WTC11 (cell line): ENCODE measurements around the gene TST. TPM values are rescaled to one million over a fixed set of nuclear protein-coding genes. Genes with fewer than 3 reads are reported as not detected.

ENCODE experiments used
- ATAC-seq: fragments of 200-7000 bp; cut with Tn5 transposase; 2 replicates; pipeline ENCODE4 v1.10.0; 2021; ENCODE audit warnings: mild to moderate bottlenecking, moderate library complexity
- CTCF ChIA-PET: fragments of 300-600 bp; sonication (Branson Sonifier 250); formaldehyde crosslinking; loops from one replicate; lab custom pipeline; 2021; ENCODE audit warnings: antibody characterized with exemption; lab: Charles Lee
- POLR2A ChIA-PET: fragments of 350-600 bp; sonication (Branson Sonifier 250); formaldehyde crosslinking; loops from one replicate; lab custom pipeline; 2021; ENCODE audit warnings: antibody characterized with exemption; lab: Charles Lee
- DNase-seq: peaks from one replicate; pipeline ENCODE4 v3.0.0; 2021; ENCODE audit warnings: low spot score
- H3K27ac Mint-ChIP-seq: 2 replicates; pipeline ENCODE4 v1.8.0; 2021; ENCODE audit warnings: mixed read lengths
- H3K27me3 Mint-ChIP-seq: 2 replicates; pipeline ENCODE4 v1.8.0; 2021; ENCODE audit warnings: low read depth, mild to moderate bottlenecking, moderate library complexity, mixed read lengths
- H3K36me3 Mint-ChIP-seq: 2 replicates; pipeline ENCODE4 v1.8.0; 2021; ENCODE audit warnings: mixed read lengths
- H3K4me1 Mint-ChIP-seq: 2 replicates; pipeline ENCODE4 v1.8.0; 2022; ENCODE audit warnings: mixed read lengths
- H3K4me3 Mint-ChIP-seq: 2 replicates; pipeline ENCODE4 v1.8.0; 2021; ENCODE audit warnings: mild to moderate bottlenecking, moderate library complexity, mixed read lengths
- H3K9me3 Mint-ChIP-seq: 2 replicates; pipeline ENCODE4 v1.8.0; 2021; ENCODE audit warnings: mixed read lengths
- ATF6 ChIP-seq: sonication (generic); formaldehyde crosslinking; IDR thresholded peaks from 2 replicates; pipeline ENCODE4 v1.8.1; 2023; ENCODE audit warnings: mild to moderate bottlenecking, missing genetic modification reagents
- CBFB ChIP-seq: sonication (generic); formaldehyde crosslinking; IDR thresholded peaks from 2 replicates; pipeline ENCODE4 v1.8.1; 2022; ENCODE audit warnings: mild to moderate bottlenecking, low read depth, missing genetic modification reagents
- CREB1 ChIP-seq: sonication (generic); formaldehyde crosslinking; IDR thresholded peaks from 2 replicates; pipeline ENCODE4 v1.8.0; 2023; ENCODE audit warnings: mild to moderate bottlenecking, missing genetic modification reagents
- E2F1 ChIP-seq: sonication (generic); formaldehyde crosslinking; IDR thresholded peaks from 2 replicates; pipeline ENCODE4 v1.8.0; 2022; ENCODE audit warnings: mild to moderate bottlenecking, missing genetic modification reagents
- EMX1 ChIP-seq: fragments of 250-450 bp; sonication (Bioruptor Pico); IDR thresholded peaks from 2 replicates; pipeline ENCODE4 v1.8.0; 2021; ENCODE audit warnings: mild to moderate bottlenecking
- ETV6 ChIP-seq: sonication (generic); formaldehyde crosslinking; IDR thresholded peaks from 2 replicates; pipeline ENCODE4 v1.8.1; 2022; ENCODE audit warnings: mild to moderate bottlenecking, missing genetic modification reagents
- FOXP1 ChIP-seq: sonication (generic); formaldehyde crosslinking; IDR thresholded peaks from 2 replicates; pipeline ENCODE4 v1.8.0; 2022; ENCODE audit warnings: missing genetic modification reagents, mild to moderate bottlenecking, moderate library complexity, borderline replicate concordance
- GRHL2 ChIP-seq: fragments of 250-450 bp; sonication (Bioruptor Pico); IDR thresholded peaks from 2 replicates; pipeline ENCODE4 v1.8.0; 2022; ENCODE audit warnings: mild to moderate bottlenecking, moderate library complexity; ENCODE audit not compliant: insufficient replicate concordance, severe bottlenecking
- HMGA2 ChIP-seq: fragments of 250-450 bp; sonication (Bioruptor Pico); IDR thresholded peaks from 2 replicates; pipeline ENCODE4 v1.4.0; 2021; ENCODE audit warnings: mild to moderate bottlenecking, moderate library complexity
- JAZF1 ChIP-seq: fragments of 250-450 bp; sonication (Bioruptor Pico); IDR thresholded peaks from 2 replicates; pipeline ENCODE4 v1.9.0; 2021; ENCODE audit warnings: moderate library complexity, mild to moderate bottlenecking, inconsistent platforms
- MAX ChIP-seq: sonication (generic); formaldehyde crosslinking; IDR thresholded peaks from 2 replicates; pipeline ENCODE4 v1.8.0; 2022; ENCODE audit warnings: mild to moderate bottlenecking, missing genetic modification reagents
- NFE2L1 ChIP-seq: sonication (generic); formaldehyde crosslinking; IDR thresholded peaks from 2 replicates; pipeline ENCODE4 v1.8.1; 2023; ENCODE audit warnings: missing genetic modification reagents
- NR2C2 ChIP-seq: sonication (generic); formaldehyde crosslinking; IDR thresholded peaks from 2 replicates; pipeline ENCODE4 v1.8.0; 2022; ENCODE audit warnings: mild to moderate bottlenecking, missing genetic modification reagents
- PRRX2 ChIP-seq: fragments of 250-450 bp; sonication (Bioruptor Pico); IDR thresholded peaks from 2 replicates; pipeline ENCODE4 v1.8.0; 2021; ENCODE audit warnings: mild to moderate bottlenecking
- TCF7 ChIP-seq: sonication (generic); formaldehyde crosslinking; IDR thresholded peaks from 2 replicates; pipeline ENCODE4 v1.8.0; 2022; ENCODE audit warnings: mild to moderate bottlenecking, low read depth, missing genetic modification reagents, moderate library complexity
- ZNF416 ChIP-seq: fragments of 250-450 bp; sonication (Bioruptor Pico); IDR thresholded peaks from 2 replicates; pipeline ENCODE4 v1.9.0; 2021; ENCODE audit warnings: mild to moderate bottlenecking, inconsistent platforms
- total RNA-seq: library from RNA; stranded (reverse); gene quantifications from 3 replicates; pipeline ENCODE4 v1.2.3, GENCODE V29; 2021
- TF ChIP-seq, protein P1 (sequence below): sonication (generic); formaldehyde crosslinking; IDR thresholded peaks from 2 replicates; pipeline ENCODE4 v1.8.1; 2022; ENCODE audit warnings: missing genetic modification reagents, borderline replicate concordance
- TF ChIP-seq, protein P2 (sequence below): sonication (generic); formaldehyde crosslinking; IDR thresholded peaks from 2 replicates; pipeline ENCODE4 v1.8.0; 2023; ENCODE audit warnings: mild to moderate bottlenecking, missing genetic modification reagents
- TF ChIP-seq, protein P3 (sequence below): sonication (generic); formaldehyde crosslinking; IDR thresholded peaks from 2 replicates; pipeline ENCODE4 v1.8.1; 2023; ENCODE audit warnings: mild to moderate bottlenecking, missing genetic modification reagents

The TST gene
- total RNA-seq, 1 experiment from 2014 or later = 24.4 TPM

DNA sequence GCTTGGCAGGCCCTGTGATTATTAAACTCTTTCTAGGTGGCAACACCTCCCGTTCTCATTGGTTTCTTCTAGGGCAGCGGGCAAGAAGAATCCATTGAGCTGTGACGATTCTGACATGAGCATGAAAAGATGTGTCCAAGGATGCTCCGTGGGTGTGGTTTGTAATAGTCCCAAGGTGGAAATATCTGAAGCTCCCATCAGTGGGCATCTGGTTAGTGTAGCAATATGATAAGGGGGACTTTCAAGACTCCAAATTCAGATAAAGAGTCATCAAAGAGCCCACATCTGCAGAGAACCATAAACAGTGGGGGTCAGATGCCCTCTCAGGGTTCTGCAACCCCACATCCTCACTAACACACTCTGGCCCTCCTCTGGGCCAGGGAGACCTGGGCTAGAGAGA is 42.6 kb downstream of the TST start:
- ChIA-PET CTCF (interaction anchor here (0.6 to 3.4 kb wide), 57 partner anchors 8 to 909 kb away, joined by 3 to 66 read pairs (median 8); partner anchors contain the start of genes CACNG2, IFT27, IL2RB and KCTD17), POLR2A (interaction anchor here (0.5 kb wide), 1 partner anchor 200 kb away, joined by 3 read pairs; the partner anchor contains the start of gene IFT27)
- DNase-seq (no peak), ATAC-seq (no peak)
- no peak overlapping the region for H3K4me3 Mint-ChIP-seq
- H3K27ac Mint-ChIP-seq = no peak overlapping the region
- no peaks in the 10 kb centered on the region for H3K36me3 Mint-ChIP-seq
- no peaks in the 10 kb centered on the region for H3K9me3 Mint-ChIP-seq
- H3K4me1 Mint-ChIP-seq = peaks cover 13% of the 10 kb centered on the region
- H3K27me3 Mint-ChIP-seq = peaks cover 10% of the 10 kb centered on the region
- TF ChIP-seq ATF6 (CRISPR knock-in tag) (no peak), ZNF416 (CRISPR knock-in tag) (no peak), NFE2L1 (CRISPR knock-in tag) (no peak), GRHL2 (no peak), TCF7 (CRISPR knock-in tag) (no peak), ETV6 (CRISPR knock-in tag) (no peak), PRRX2 (no peak), CREB1 (CRISPR knock-in tag) (no peak), FOXP1 (CRISPR knock-in tag) (no peak), EMX1 (CRISPR knock-in tag) (no peak), HMGA2 (no peak), MAX (no peak), JAZF1 (no peak), CBFB (CRISPR knock-in tag) (no peak), E2F1 (CRISPR knock-in tag) (no peak), NR2C2 (CRISPR knock-in tag) (no peak)
- TF ChIP-seq, protein P1, sequence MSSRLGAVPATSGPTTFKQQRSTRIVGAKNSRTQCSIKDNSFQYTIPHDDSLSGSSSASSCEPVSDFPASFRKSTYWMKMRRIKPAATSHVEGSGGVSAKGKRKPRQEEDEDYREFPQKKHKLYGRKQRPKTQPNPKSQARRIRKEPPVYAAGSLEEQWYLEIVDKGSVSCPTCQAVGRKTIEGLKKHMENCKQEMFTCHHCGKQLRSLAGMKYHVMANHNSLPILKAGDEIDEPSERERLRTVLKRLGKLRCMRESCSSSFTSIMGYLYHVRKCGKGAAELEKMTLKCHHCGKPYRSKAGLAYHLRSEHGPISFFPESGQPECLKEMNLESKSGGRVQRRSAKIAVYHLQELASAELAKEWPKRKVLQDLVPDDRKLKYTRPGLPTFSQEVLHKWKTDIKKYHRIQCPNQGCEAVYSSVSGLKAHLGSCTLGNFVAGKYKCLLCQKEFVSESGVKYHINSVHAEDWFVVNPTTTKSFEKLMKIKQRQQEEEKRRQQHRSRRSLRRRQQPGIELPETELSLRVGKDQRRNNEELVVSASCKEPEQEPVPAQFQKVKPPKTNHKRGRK (CRISPR knock-in tag) = no peak
- TF ChIP-seq, protein P2, sequence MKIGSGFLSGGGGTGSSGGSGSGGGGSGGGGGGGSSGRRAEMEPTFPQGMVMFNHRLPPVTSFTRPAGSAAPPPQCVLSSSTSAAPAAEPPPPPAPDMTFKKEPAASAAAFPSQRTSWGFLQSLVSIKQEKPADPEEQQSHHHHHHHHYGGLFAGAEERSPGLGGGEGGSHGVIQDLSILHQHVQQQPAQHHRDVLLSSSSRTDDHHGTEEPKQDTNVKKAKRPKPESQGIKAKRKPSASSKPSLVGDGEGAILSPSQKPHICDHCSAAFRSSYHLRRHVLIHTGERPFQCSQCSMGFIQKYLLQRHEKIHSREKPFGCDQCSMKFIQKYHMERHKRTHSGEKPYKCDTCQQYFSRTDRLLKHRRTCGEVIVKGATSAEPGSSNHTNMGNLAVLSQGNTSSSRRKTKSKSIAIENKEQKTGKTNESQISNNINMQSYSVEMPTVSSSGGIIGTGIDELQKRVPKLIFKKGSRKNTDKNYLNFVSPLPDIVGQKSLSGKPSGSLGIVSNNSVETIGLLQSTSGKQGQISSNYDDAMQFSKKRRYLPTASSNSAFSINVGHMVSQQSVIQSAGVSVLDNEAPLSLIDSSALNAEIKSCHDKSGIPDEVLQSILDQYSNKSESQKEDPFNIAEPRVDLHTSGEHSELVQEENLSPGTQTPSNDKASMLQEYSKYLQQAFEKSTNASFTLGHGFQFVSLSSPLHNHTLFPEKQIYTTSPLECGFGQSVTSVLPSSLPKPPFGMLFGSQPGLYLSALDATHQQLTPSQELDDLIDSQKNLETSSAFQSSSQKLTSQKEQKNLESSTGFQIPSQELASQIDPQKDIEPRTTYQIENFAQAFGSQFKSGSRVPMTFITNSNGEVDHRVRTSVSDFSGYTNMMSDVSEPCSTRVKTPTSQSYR (CRISPR knock-in tag) = no peak
- TF ChIP-seq, protein P3, sequence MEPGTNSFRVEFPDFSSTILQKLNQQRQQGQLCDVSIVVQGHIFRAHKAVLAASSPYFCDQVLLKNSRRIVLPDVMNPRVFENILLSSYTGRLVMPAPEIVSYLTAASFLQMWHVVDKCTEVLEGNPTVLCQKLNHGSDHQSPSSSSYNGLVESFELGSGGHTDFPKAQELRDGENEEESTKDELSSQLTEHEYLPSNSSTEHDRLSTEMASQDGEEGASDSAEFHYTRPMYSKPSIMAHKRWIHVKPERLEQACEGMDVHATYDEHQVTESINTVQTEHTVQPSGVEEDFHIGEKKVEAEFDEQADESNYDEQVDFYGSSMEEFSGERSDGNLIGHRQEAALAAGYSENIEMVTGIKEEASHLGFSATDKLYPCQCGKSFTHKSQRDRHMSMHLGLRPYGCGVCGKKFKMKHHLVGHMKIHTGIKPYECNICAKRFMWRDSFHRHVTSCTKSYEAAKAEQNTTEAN (CRISPR knock-in tag) = no peak
